Fibroblast of skin of back (primary cell): ENCODE measurements around the gene NPTXR. TPM values are rescaled to one million over a fixed set of nuclear protein-coding genes. Genes with fewer than 3 reads are reported as not detected.

Source experiments
- DNase-seq: peaks from one replicate; pipeline ENCODE4 v3.0.0-alpha.2; 2013
- polyA plus RNA-seq, 2 experiments: library from polyadenylated mRNA; unstranded; fragments of 120-200 nt; gene quantifications; one replicate each; pipeline ENCODE4 v1.2.1, GENCODE V29; 2013; ENCODE audit not compliant: insufficient read length in 2 of 2

The NPTXR gene
- polyA plus RNA-seq (2013, experiment 1 of 2; ENCODE audit: insufficient read length): 8.1 TPM
- polyA plus RNA-seq (2013, experiment 2 of 2; ENCODE audit: insufficient read length): 23.9 TPM

GRCh38 chr22:38843657-38844314 is at the start of gene NPTXR:
Gene NPTXR (minus strand): TSS chr22:38844028.
- peak; percentile 60 for DNase-seq

- DNase-seq: no peak
These were observed 47.4 kb upstream of the NPTXR start for GRCh38 chr22:38891256-38891655.

GRCh38 chr22:38890377-38890776 is 46.5 kb upstream of the NPTXR start:
- DNase-seq: no peak

GRCh38 chr22:38886333-38886732 is 42.5 kb upstream of the NPTXR start:
- peak; percentile 55 for DNase-seq

- no peak for DNase-seq
These were observed 39.3 kb upstream of the NPTXR start for GRCh38 chr22:38882972-38883622.

GRCh38 chr22:38881997-38882879 is 38.4 kb upstream of the NPTXR start:
- no peak for DNase-seq

DNA sequence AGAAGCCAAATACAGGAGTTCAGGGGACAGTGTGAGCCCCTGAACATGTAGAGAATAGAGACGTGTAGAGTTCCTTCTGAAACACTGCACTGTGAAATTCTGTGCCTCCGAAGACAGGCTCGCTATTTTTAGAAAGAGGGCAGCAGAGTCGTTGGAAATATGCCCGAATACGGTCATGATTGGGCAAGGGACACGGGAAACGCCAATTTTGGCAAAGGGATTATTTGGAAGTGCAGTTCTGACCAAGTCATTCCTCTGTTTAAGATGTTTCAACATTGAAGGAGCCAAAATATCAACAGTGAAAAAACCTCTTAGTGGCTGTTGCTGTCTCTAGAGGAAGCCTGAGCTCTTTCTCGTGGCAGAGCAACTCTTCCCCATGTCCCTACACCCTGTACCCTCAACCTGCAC is 37.6 kb upstream of the NPTXR start:
- peak; percentile 93 for DNase-seq

- DNase-seq: no peak
These were observed 36.1 kb upstream of the NPTXR start for GRCh38 chr22:38879961-38880360.

DNA sequence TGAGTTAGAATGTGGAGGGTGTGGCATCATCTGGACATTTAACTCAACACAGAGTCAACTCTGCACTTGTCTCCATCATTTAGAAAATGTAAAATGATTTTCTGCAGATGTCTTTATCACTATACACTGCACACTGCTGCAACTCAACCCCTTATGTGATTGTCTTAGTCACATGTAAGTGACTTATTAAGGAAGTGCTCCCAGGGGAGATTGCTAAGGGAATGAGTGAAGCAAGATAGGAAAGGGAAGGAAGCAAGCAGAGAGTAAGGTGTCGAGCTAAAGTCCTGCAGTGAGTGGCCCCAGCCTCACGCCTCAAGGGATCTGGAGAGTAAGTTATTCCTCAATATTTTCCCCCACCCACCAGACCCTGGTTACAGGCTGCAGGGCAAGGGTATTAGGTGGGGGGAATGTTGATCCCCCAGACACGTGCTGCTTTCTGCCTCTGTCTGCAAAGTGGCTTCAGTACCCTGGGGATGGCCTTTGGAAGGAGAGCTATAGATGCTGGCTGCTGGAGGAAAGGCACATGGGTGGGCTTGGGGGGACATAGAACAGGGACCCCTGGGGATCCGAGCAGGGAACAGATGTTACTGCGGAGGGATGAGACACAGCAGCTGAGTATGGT is 35.4 kb upstream of the NPTXR start:
- DNase-seq: peak; percentile 68

DNA sequence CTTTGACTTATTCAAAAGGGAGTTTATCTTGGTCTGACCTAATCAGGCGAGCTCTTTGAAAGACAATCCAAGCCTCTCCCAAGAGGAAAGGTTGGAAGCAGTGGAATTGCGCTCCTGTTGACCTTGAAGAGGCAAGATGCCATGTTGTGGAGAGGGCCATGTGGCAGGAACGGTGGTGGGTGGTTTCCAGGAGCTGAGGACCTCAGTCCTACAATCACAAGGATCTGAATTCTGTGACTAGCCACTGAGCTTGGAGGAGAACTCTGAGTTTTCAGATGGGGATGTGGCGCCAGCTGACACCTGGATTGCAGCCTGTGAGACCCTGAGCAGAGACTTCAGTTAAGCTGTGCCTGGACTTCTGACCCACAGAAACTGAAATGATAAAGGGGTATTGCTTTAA is 34.2 kb upstream of the NPTXR start:
- no peak for DNase-seq

GRCh38 chr22:38874529-38875222 is 30.8 kb upstream of the NPTXR start:
- no peak for DNase-seq

GRCh38 chr22:38873469-38874411 is 29.9 kb upstream of the NPTXR start:
- DNase-seq: no peak

DNA sequence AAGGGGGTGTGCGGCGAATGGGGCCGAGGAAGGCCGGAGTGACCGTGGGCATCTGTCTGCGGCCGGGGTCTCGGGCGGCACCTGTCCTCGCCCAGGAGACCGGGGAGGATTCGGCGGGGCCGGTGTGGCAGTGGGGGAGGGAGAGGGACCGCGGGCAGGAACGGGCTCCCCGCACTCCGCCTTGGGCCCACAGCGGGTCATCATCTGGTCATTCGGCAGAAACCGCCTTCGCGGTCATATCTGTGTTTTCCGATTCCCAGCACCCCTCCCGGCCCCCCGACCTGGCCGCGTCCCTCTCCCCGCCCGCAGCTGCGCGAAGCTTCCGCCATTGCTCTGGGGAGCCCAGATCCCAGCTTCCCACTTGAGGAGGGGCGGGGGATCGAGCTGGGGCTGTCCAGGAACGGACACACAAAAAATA is 29.0 kb upstream of the NPTXR start:
- DNase-seq: peak; percentile 38

- DNase-seq: peak; percentile 92
These were observed 28.5 kb upstream of the NPTXR start, which contains the start of gene CBX6 for GRCh38 chr22:38872172-38872830. Gene CBX6 (minus strand): TSS chr22:38872216. CDS start chr22:38872190, 26 bp downstream.

- peak; percentile 21 for DNase-seq
These were observed 27.7 kb upstream of the NPTXR start for GRCh38 chr22:38871360-38872171.

DNA sequence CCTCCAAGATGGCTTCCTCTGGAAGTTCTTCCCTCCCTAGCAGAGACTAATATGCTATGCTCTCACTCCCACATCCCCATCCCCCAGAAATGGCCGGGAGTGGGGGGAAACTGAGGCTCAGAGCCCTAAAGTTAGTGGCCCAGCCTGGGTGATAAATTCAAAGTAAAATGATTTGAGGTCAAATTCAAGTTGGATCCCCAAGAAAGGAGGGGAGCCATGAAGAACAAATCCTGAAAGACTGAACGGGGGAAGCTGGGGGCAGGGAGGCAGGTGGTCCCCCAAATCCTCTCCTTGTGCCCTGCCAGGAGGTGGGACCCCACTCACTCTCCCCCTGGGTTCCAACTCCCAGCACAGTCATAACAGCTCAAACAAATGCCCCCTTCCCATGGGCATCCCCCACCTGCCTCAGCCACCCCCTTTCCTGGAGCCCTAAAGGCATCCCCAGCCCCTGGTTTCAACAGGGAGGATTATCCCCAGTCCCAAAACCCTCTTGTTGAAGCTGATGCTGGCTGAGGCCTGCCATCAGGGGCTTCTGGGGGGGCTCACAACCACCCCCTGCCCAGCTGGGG is 27.0 kb upstream of the NPTXR start:
- DNase-seq: no peak

DNA sequence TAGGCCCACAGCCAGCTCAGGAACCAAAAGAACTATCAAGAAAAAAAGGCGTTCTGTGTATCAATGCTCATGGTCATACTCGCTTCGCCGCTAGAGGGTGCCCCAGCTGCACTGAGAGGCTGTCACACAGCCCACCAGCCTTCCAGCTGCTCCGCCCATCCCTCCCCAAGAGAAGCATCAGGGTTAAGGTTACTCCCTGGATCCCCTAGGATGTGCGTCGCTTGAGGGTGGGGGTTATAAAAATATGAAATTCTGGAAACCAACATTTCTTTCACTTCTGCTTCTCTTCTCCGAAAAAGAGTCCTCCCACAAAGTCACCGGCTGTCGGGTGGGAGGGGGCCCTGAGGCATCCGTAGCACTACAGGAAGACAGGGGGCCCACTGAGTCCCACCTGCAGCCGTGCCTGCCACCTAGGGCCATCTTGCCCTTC is 26.5 kb upstream of the NPTXR start:
- peak; percentile 84 for DNase-seq

- DNase-seq: no peak
These were observed 25.8 kb upstream of the NPTXR start for GRCh38 chr22:38869663-38870062.

- peak; percentile 71 for DNase-seq
These were observed 25.1 kb upstream of the NPTXR start for GRCh38 chr22:38868886-38869381.
